Measurements from ENCODE around the gene PNPLA7.
"Not testable (repeated sequence)": the region's sequence is repeated elsewhere in the genome, so short reads cannot be mapped to it uniquely, and the experiment has no call there.

PNPLA7 gene

GRCh38 chr9:137550231-137550621, at the start of gene PNPLA7:
PNPLA7 (minus strand) TSS chr9:137550402; CDS start chr9:137550197, 205 bp downstream.
- peak; percentile 68 for DNase-seq (ENCODE audit: low read depth)

GRCh38 chr9:137598943-137599342, 48.7 kb upstream of the PNPLA7 start:
- no peak for DNase-seq (ENCODE audit: low read depth)

GRCh38 chr9:137596577-137596976, 46.4 kb upstream of the PNPLA7 start:
- not testable (repeated sequence) for DNase-seq (ENCODE audit: low read depth)

- DNase-seq (ENCODE audit: low read depth): no peak
Observed at GRCh38 chr9:137593176-137593575, 43.0 kb upstream of the PNPLA7 start.

- no peak for DNase-seq (ENCODE audit: low read depth)
Observed at GRCh38 chr9:137592767-137593166, 42.6 kb upstream of the PNPLA7 start.

GRCh38 chr9:137590469-137591383, 40.5 kb upstream of the PNPLA7 start, which contains the start of gene ZMYND19:
ZMYND19 (minus strand) TSS chr9:137590512; CDS start chr9:137590263, 249 bp downstream.
- DNase-seq (ENCODE audit: low read depth): peak; percentile 78

GRCh38 chr9:137590123-137590468, 39.9 kb upstream of the PNPLA7 start:
- no peak for DNase-seq (ENCODE audit: low read depth)

GRCh38 chr9:137589441-137590122, 39.4 kb upstream of the PNPLA7 start:
- no peak for DNase-seq (ENCODE audit: low read depth)

GRCh38 chr9:137588891-137589290, 38.7 kb upstream of the PNPLA7 start:
- peak; percentile 46 for DNase-seq (ENCODE audit: low read depth)

GRCh38 chr9:137588311-137588710, 38.1 kb upstream of the PNPLA7 start:
- no peak for DNase-seq (ENCODE audit: low read depth)

- no peak for DNase-seq (ENCODE audit: low read depth)
Observed at GRCh38 chr9:137586854-137587253, 36.7 kb upstream of the PNPLA7 start.

- DNase-seq (ENCODE audit: low read depth): no peak
Observed at GRCh38 chr9:137583957-137584356, 33.8 kb upstream of the PNPLA7 start.

GRCh38 chr9:137583347-137583746, 33.1 kb upstream of the PNPLA7 start:
- DNase-seq (ENCODE audit: low read depth): no peak

GRCh38 chr9:137582286-137582860, 32.2 kb upstream of the PNPLA7 start:
- no peak for DNase-seq (ENCODE audit: low read depth)

- DNase-seq (ENCODE audit: low read depth): no peak
Observed at GRCh38 chr9:137581361-137582285, 31.4 kb upstream of the PNPLA7 start.

GRCh38 chr9:137580954-137581322, 30.7 kb upstream of the PNPLA7 start:
- DNase-seq (ENCODE audit: low read depth): no peak

- DNase-seq (ENCODE audit: low read depth): no peak
Observed at GRCh38 chr9:137580209-137580953, 30.2 kb upstream of the PNPLA7 start.

- no peak for DNase-seq (ENCODE audit: low read depth)
Observed at GRCh38 chr9:137579259-137579604, 29.0 kb upstream of the PNPLA7 start.

- peak; percentile 87 for DNase-seq (ENCODE audit: low read depth)
Observed at GRCh38 chr9:137578518-137579258, 28.5 kb upstream of the PNPLA7 start, which contains the start of gene DPH7. DPH7 (minus strand) TSS chr9:137578925; CDS start chr9:137578777, 148 bp downstream.

GRCh38 chr9:137575716-137576411, 25.7 kb upstream of the PNPLA7 start:
- DNase-seq (ENCODE audit: low read depth): no peak
